ENCODE results near the gene SMIM17.

SMIM17 gene

DNA sequence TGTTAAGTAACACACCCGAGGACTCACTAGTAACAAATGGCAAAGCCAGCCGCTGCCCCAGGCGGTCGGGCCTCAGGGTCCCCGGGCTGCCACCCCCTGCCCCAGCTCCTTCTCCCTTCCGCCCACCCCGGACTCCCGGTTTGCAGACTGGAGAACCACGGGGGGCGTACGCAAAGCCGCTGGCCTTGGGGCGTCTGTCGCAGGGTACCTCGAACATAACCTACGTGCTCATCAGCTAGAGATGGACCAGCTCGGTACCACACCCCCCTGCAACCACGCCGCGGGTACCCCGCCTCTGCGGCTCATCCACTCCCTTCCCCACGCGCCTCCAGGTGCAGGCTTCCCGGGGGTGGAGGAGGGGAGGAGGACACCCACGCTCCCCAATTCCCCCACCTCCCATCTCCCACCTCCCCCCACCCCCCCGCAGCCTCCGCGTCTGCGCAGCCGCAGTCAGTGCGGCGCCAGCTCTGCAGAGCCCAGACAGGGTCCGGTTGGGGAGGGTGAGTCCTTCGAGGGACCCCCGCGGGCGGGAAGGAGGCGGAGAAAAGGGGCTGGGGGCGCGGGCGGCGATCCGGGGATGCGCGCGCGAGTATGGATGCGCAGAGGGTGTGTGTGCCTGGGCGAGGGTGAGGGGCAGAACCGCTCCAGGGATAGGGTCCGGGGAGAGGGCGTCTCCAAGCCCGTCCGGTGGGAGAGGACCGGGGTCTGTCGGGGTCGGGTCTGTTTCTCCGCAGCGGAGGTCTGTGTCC is at the start of gene SMIM17:
Gene SMIM17, plus strand, starts transcription at position 449 of the 749 bp plus-strand sequence. CDS start 2,509 bp downstream, outside the sequence.
- H3K27ac ChIP-seq = no peak within 1 kb of the TSS
- POLR2A ChIA-PET (ENCODE audit: low non-redundant PET) = no interaction called here
- DNase-seq (ENCODE audit: low spot score) = no peak
- CTCF ChIA-PET = no interaction called here
- TF ChIP-seq, protein P1, sequence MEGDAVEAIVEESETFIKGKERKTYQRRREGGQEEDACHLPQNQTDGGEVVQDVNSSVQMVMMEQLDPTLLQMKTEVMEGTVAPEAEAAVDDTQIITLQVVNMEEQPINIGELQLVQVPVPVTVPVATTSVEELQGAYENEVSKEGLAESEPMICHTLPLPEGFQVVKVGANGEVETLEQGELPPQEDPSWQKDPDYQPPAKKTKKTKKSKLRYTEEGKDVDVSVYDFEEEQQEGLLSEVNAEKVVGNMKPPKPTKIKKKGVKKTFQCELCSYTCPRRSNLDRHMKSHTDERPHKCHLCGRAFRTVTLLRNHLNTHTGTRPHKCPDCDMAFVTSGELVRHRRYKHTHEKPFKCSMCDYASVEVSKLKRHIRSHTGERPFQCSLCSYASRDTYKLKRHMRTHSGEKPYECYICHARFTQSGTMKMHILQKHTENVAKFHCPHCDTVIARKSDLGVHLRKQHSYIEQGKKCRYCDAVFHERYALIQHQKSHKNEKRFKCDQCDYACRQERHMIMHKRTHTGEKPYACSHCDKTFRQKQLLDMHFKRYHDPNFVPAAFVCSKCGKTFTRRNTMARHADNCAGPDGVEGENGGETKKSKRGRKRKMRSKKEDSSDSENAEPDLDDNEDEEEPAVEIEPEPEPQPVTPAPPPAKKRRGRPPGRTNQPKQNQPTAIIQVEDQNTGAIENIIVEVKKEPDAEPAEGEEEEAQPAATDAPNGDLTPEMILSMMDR (conservative IDR thresholded peaks at IDR 0.05; ENCODE audit: low read depth) = no peak

DNA sequence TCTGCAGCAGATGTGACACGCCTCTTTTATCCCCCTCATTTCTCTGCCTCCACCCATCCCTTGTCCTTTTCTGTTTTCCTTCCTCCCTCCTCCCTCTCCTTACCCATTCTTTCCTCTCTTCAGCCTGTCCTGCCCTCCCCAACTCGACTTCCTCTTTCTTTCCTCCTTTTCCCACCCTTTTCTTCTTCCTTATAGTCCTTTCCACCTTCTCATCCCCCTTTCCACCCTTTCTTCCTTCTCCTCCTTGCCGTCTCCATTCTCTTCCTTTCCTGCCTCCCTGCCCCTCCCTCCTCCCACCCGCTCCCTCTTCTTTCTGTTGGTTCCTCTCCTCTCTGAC is 48.5 kb upstream of the SMIM17 start:
- TF ChIP-seq, protein P1 (conservative IDR thresholded peaks at IDR 0.05; ENCODE audit: low read depth) = no peak
- ChIA-PET CTCF (no interaction called here), POLR2A (ENCODE audit: low non-redundant PET) (interaction anchor here (0.7 kb wide), 1 partner anchor 25 kb away, joined by 3 read pairs; no protein-coding TSS in a partner anchor)
- H3K27ac ChIP-seq = no peak overlapping the region
- DNase-seq (ENCODE audit: low spot score) = no peak

DNA sequence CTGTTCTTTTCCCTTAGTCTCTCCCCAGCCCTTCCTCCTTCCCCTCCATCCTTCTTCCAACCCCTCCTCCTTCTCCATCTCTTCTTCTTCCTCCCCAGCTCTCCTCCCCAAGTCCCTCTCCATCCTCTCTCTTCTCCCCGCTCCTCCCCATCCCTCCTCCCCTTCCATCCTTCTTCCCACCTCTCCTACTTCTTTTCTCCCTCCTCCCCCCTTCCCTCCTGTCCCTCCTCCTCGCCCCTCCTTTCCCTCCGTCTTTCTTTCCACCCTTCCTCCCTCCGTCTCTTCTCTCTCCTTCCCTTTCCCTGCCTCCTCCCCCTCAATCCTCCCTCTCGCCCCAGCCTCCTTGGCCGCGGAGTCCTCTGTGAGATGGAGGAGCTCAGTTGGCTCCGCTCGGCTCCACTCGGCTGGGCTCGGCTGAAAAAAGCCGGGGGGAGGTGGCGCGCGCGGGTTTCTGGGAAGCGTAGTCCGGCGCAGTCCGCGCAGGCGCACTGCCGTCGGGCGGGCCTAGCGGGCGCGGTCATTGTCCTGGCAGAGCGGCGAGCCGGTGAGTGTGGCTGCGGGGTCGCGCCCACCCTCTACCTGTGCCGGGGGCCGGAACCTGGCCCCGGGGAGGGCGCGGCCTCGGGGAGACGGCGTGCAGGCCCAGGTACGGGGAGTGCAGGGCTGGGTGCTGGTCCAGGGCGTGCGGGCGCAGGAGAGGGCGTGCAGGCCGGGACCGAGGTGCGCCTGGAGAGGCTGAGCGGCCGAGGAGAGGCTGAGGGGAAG is 48.0 kb upstream of the SMIM17 start, which contains the start of gene ZNF71:
Gene ZNF71, plus strand, starts transcription at position 520 of the 765 bp plus-strand sequence. CDS start 6,257 bp downstream, outside the sequence.
- TF ChIP-seq, protein P1 (conservative IDR thresholded peaks at IDR 0.05; ENCODE audit: low read depth) = no peak
- H3K27ac ChIP-seq = peak within 1 kb of the TSS; percentile 61
- ChIA-PET CTCF (interaction anchor here (0.5 kb wide), 1 partner anchor 578 kb away, joined by 4 read pairs; no protein-coding TSS in a partner anchor), POLR2A (ENCODE audit: low non-redundant PET) (interaction anchor here (0.7 kb wide), 1 partner anchor 24 kb away, joined by 3 read pairs; no protein-coding TSS in a partner anchor)
- peak; percentile 93 for DNase-seq (ENCODE audit: low spot score)

DNA sequence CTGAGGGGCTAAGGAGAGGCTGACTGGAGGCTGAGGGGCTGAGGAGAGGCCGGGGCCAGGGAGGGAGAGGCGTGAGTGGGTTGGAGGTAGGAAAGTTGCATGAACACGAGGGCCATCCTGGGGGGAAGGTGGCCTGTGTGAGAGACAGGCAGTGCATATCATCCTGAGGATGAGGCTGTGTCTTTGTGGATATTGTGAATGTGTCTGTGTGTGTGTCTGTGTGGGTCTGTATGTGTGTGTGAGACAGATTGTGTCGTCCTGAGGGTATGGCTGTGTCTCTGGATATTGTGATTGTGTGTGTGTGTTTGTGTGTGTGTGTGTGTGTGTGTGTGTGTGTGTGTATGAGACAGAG is 47.4 kb upstream of the SMIM17 start:
- ChIA-PET CTCF (interaction anchor here (0.5 kb wide), 1 partner anchor 577 kb away, joined by 4 read pairs; no protein-coding TSS in a partner anchor), POLR2A (ENCODE audit: low non-redundant PET) (no interaction called here)
- TF ChIP-seq, protein P1 (conservative IDR thresholded peaks at IDR 0.05; ENCODE audit: low read depth) = no peak
- no peak for DNase-seq (ENCODE audit: low spot score)
- H3K27ac ChIP-seq = peak overlapping the region; percentile 61

DNA sequence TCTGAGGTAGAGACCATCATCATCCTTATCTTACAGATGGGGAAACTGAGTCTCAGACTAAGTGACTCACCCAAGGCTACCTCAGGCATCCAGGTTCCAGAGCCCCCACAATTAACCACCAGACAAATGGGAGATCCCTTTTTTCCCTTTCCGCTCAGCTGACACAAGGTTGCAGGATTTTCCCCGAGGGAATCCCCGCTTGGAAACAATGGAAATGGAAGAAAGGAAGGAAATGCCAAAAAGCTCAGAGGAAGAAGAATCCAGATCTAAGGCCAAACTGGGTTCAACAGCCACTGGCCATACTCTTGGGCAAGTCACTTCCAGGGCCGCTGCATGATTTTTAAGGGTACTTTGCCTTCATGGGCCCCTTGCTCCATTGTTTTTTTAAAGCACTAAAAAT is 46.3 kb upstream of the SMIM17 start:
- no peak for DNase-seq (ENCODE audit: low spot score)
- TF ChIP-seq, protein P1 (conservative IDR thresholded peaks at IDR 0.05; ENCODE audit: low read depth) = no peak
- no peak overlapping the region for H3K27ac ChIP-seq
- ChIA-PET POLR2A (ENCODE audit: low non-redundant PET) (no interaction called here), CTCF (no interaction called here)

DNA sequence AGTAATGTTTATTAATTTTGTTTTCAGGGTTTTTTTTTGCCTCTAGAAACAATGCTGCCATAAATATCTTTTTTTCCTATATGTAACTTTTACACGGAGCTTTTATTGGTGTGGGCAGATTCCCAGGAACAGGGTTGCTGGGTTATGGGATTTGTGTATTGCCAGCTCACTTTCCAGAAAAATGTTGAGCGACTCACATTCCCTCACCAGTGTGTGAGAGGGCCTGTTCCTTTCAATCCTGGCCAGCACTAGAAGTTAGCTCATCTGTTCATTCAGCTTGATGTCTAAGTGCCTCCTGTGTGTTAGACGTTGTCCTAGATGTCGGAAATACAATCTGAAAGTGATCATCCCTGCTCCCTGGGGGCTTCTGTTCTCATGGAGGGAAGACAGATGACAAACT is 45.3 kb upstream of the SMIM17 start:
- CTCF ChIA-PET = no interaction called here
- H3K27ac ChIP-seq = no peak overlapping the region
- POLR2A ChIA-PET (ENCODE audit: low non-redundant PET) = no interaction called here
- TF ChIP-seq, protein P1 (conservative IDR thresholded peaks at IDR 0.05; ENCODE audit: low read depth) = no peak
- DNase-seq (ENCODE audit: low spot score) = no peak

Data from RWPE1 (cell line).